Measurements from ENCODE around the gene RABEP1.
A peak's percentile ranks its signal among the peaks of the same experiment; 100 is the strongest.

RABEP1 gene

GRCh38 chr17:5362162-5362811, 80.2 kb downstream of the RABEP1 start:
- no peak for DNase-seq (ENCODE audit: low read depth in 2 of 2)

GRCh38 chr17:5364156-5364555, 82.1 kb downstream of the RABEP1 start:
- no peak for DNase-seq (ENCODE audit: low read depth in 2 of 2)

GRCh38 chr17:5364696-5365095, 82.6 kb downstream of the RABEP1 start:
- no peak for DNase-seq (ENCODE audit: low read depth in 2 of 2)

GRCh38 chr17:5365831-5366230, 83.7 kb downstream of the RABEP1 start:
- no peak for DNase-seq (ENCODE audit: low read depth in 2 of 2)

GRCh38 chr17:5370411-5370810, 88.3 kb downstream of the RABEP1 start:
- no peak for DNase-seq (ENCODE audit: low read depth in 2 of 2)

- no peak for DNase-seq (ENCODE audit: low read depth in 2 of 2)
These were observed 91.0 kb downstream of the RABEP1 start for GRCh38 chr17:5373112-5373511.

- no peak for DNase-seq (ENCODE audit: low read depth in 2 of 2)
These were observed 96.6 kb downstream of the RABEP1 start for GRCh38 chr17:5378566-5379207.

- DNase-seq (ENCODE audit: low read depth in 2 of 2) = no peak
These were observed 97.4 kb downstream of the RABEP1 start for GRCh38 chr17:5379351-5380107.

- DNase-seq (ENCODE audit: low read depth in 2 of 2) = no peak
These were observed 98.5 kb downstream of the RABEP1 start for GRCh38 chr17:5380491-5381135.

- no peak for DNase-seq (ENCODE audit: low read depth in 2 of 2)
These were observed 99.5 kb downstream of the RABEP1 start for GRCh38 chr17:5381542-5381941.

- no peak for DNase-seq (ENCODE audit: low read depth in 2 of 2)
These were observed 109.6 kb downstream of the RABEP1 start for GRCh38 chr17:5391678-5392077.

GRCh38 chr17:5396612-5397011, 114.5 kb downstream of the RABEP1 start:
- DNase-seq (ENCODE audit: low read depth in 2 of 2) = no peak

- DNase-seq (ENCODE audit: low read depth in 2 of 2) = no peak
These were observed 117.7 kb downstream of the RABEP1 start for GRCh38 chr17:5399767-5400166.

GRCh38 chr17:5405400-5405799, 123.3 kb downstream of the RABEP1 start:
- no peak for DNase-seq (ENCODE audit: low read depth in 2 of 2)

- DNase-seq (ENCODE audit: low read depth in 2 of 2) = no peak
These were observed 126.1 kb downstream of the RABEP1 start for GRCh38 chr17:5408186-5408585.

GRCh38 chr17:5410594-5411272, 128.6 kb downstream of the RABEP1 start:
- no peak for DNase-seq (ENCODE audit: low read depth in 2 of 2)

- DNase-seq (ENCODE audit: low read depth in 2 of 2) = no peak
These were observed 131.6 kb downstream of the RABEP1 start for GRCh38 chr17:5413682-5414081.

- no peak for DNase-seq (ENCODE audit: low read depth in 2 of 2)
These were observed 134.8 kb downstream of the RABEP1 start for GRCh38 chr17:5416901-5417300.

- peak; percentile 24 to 47 for DNase-seq (ENCODE audit: low read depth in 2 of 2)
These were observed 136.8 kb downstream of the RABEP1 start for GRCh38 chr17:5418858-5419355.

GRCh38 chr17:5419356-5419958, 137.4 kb downstream of the RABEP1 start, which contains the start of gene NUP88:
Gene NUP88, minus strand, starts transcription at chr17:5419662. Its CDS starts 12 bp downstream, at chr17:5419650.
- DNase-seq (ENCODE audit: low read depth in 2 of 2) = peak; percentile 89 to 91
